GM12878 (cell line): ENCODE results near the gene DGKE. TPM values are rescaled to one million over a fixed set of nuclear protein-coding genes. Genes with fewer than 3 reads are reported as not detected.

ENCODE experiments used
- BCL11A ChIP-seq: IDR thresholded peaks from 2 replicates; pipeline ENCODE4 v1.6.1; 2011; ENCODE audit warnings: low read depth, low read length
- NR2F1 ChIP-seq: fragments of 450-650 bp; conservative IDR thresholded peaks from 2 replicates; pipeline ENCODE4 v1.6.1; 2017; ENCODE audit warnings: mild to moderate bottlenecking
- RB1 ChIP-seq: fragments of 450-650 bp; formaldehyde crosslinking; IDR thresholded peaks from 2 replicates; pipeline ENCODE4 v1.6.1; 2017; ENCODE audit warnings: mild to moderate bottlenecking, borderline replicate concordance
- ZNF384 ChIP-seq: IDR thresholded peaks from 2 replicates; pipeline ENCODE4 v1.6.1; 2012; ENCODE audit warnings: low read depth, mild to moderate bottlenecking, low read length, improper control_type of control experiment, borderline replicate concordance
- polyA plus RNA-seq, 11 experiments: library from polyadenylated mRNA; depleted of rRNA in 4 of 11; unstranded in 6 of 11; stranded (reverse) in 5 of 11; fragments of >200 nt; fragmentation: Nextera tagmentation in 4 of 11; fragmentation: Illumina TruSeq in 1 of 11; extraction: Ambion mirVana in 4 of 11; extraction: Trizol in 1 of 11; gene quantifications; 1 replicate in 1 of 11; 2 replicates in 10 of 11; pipeline versions ENCODE4 v1.2.1 to v1.2.3, GENCODE V29; 2011 to 2016; ENCODE audit warnings: inconsistent platforms in 2 of 11, missing spikeins in 2 of 11, low read depth in 1 of 11
- total RNA-seq, 4 experiments: library from RNA; depleted of rRNA in 3 of 4; stranded (reverse); fragments of >200 nt in 3 of 4; fragmentation: Illumina TruSeq in 1 of 4; extraction: Trizol in 1 of 4; gene quantifications; 2 replicates each; pipeline versions ENCODE4 v1.2.1 to v1.2.3, GENCODE V29; 2013 to 2021
- TF ChIP-seq, protein P1 (sequence below): fragments of 450-650 bp; IDR thresholded peaks from 2 replicates; pipeline ENCODE4 v1.6.1; 2017; ENCODE audit warnings: mild to moderate bottlenecking, moderate library complexity

Gene DGKE
- total and polyA plus RNA-seq, 10 of the 15 experiments (the other 5 are each of a cell fraction or from before 2014, with no cell fraction given): 2.8 to 18.0 (median 11.6) TPM

DNA sequence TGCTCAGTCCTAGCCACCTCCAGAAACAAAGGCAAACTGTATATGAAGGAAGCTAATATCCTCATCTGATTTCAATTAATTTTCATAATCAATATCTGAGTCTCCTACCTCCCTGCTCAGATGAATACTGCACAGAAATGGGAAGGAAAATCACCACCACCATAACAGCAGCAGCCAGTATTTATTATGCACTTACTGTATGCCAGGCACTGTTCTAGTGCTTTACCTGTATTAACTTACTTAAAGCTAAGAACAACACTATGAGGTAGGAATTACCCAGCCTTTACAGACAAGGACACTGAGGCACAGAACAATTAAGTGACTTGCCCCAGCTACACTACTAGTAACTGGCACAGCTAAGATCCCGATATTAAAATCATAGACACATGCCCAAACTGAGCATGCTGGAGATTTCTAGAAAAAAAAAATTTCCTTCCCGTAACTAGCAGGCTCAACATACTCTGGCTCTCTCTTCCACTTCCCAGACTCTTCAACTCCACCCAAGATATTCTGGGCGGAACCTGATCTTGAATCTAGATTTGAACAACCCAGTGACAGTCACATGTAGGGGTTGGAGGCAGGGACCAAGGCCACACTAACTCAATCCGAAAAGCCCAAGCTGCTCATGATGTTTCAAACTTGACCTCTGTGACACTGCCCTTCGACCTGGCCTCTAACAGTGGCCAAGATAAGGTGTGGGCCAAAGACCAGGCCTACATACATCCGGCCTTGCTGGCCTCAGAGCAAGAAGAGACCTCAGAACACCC is 76.0 kb downstream of the DGKE start (continued):
- TF ChIP-seq, protein P1, sequence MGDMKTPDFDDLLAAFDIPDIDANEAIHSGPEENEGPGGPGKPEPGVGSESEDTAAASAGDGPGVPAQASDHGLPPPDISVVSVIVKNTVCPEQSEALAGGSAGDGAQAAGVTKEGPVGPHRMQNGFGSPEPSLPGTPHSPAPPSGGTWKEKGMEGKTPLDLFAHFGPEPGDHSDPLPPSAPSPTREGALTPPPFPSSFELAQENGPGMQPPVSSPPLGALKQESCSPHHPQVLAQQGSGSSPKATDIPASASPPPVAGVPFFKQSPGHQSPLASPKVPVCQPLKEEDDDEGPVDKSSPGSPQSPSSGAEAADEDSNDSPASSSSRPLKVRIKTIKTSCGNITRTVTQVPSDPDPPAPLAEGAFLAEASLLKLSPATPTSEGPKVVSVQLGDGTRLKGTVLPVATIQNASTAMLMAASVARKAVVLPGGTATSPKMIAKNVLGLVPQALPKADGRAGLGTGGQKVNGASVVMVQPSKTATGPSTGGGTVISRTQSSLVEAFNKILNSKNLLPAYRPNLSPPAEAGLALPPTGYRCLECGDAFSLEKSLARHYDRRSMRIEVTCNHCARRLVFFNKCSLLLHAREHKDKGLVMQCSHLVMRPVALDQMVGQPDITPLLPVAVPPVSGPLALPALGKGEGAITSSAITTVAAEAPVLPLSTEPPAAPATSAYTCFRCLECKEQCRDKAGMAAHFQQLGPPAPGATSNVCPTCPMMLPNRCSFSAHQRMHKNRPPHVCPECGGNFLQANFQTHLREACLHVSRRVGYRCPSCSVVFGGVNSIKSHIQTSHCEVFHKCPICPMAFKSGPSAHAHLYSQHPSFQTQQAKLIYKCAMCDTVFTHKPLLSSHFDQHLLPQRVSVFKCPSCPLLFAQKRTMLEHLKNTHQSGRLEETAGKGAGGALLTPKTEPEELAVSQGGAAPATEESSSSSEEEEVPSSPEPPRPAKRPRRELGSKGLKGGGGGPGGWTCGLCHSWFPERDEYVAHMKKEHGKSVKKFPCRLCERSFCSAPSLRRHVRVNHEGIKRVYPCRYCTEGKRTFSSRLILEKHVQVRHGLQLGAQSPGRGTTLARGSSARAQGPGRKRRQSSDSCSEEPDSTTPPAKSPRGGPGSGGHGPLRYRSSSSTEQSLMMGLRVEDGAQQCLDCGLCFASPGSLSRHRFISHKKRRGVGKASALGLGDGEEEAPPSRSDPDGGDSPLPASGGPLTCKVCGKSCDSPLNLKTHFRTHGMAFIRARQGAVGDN: peak; percentile 43; the same call in 1 of the 2 replicates
- TF ChIP-seq RB1 (no peak), BCL11A (no peak), NR2F1 (peak; percentile 82; the same call in 1 of the 2 replicates), ZNF384 (no peak)
